GM12878 (cell line): Measurements from ENCODE around the gene GRPEL2. TPM values are rescaled to one million over a fixed set of nuclear protein-coding genes. Genes with fewer than 3 reads are reported as not detected.
"Not testable (repeated sequence)": the region's sequence is repeated elsewhere in the genome, so short reads cannot be mapped to it uniquely, and the experiment has no call there.

Experiments used
- ATAC-seq: fragments of 200-7000 bp; cut with Tn5 transposase; 3 replicates; pipeline ENCODE4 v1.9.1; 2020; ENCODE audit warnings: mild to moderate bottlenecking, moderate library complexity
- BruUV-seq: library from RNA; stranded (reverse); fragments of 400-500 nt; replicated peaks from 2 replicates; lab custom pipeline; 2021; lab: Mats Ljungman, UMichigan
- CTCF ChIA-PET: fragments of 300-600 bp; sonication (Branson Sonifier 250); formaldehyde crosslinking; extraction: SDS; loops from one replicate; lab custom pipeline; 2021; ENCODE audit warnings: inconsistent platforms; lab: Yijun Ruan, JAX
- POLR2A ChIA-PET: fragments of 350-600 bp; formaldehyde crosslinking; extraction: SDS; loops from one replicate; lab custom pipeline; 2021; ENCODE audit warnings: inconsistent platforms; lab: Charles Lee
- RAD21 ChIA-PET: fragments of 300-600 bp; sonication (Branson Sonifier 250); formaldehyde crosslinking; loops from one replicate; lab custom pipeline; 2023; ENCODE audit warnings: antibody characterized with exemption; ENCODE audit not compliant: unreplicated experiment; lab: Charles Lee
- SMC1A ChIA-PET: fragments of 300-600 bp; sonication (Branson Sonifier 250); formaldehyde crosslinking; loops from one replicate; lab custom pipeline; 2023; ENCODE audit not compliant: unreplicated experiment, uncharacterized antibody; lab: Charles Lee
- DNase-seq: peaks from one replicate; pipeline ENCODE4 v3.0.0-alpha.2; 2011; ENCODE audit warnings: low read depth, low spot score
- FAIRE-seq: peaks from 3 replicates; lab custom pipeline; 2011; peaks lifted over from hg19 to GRCh38; lab: Jason Lieb, UNC
- H2AFZ ChIP-seq: 2 replicates; pipeline ENCODE4 v1.6.0; 2011; ENCODE audit warnings: low read depth, low read length, control low read depth; ENCODE audit not compliant: control insufficient read depth
- H3K27ac ChIP-seq: 2 replicates; pipeline ENCODE4 v1.5.1; 2011; ENCODE audit warnings: control low read depth; ENCODE audit not compliant: control insufficient read depth, insufficient read depth
- H3K27me3 ChIP-seq, 2 experiments: replicated peaks in 1 of 2; 2 replicates each; pipeline versions ENCODE4 v1.6.0 to v1.6.1; 2011; ENCODE audit warnings: low read length in 1 of 2; ENCODE audit not compliant: control insufficient read depth in 2 of 2, insufficient read depth in 2 of 2
- H3K36me3 ChIP-seq, 2 experiments: 2 replicates each; pipeline ENCODE4 v1.5.1; 2011; ENCODE audit warnings: low read length in 1 of 2; ENCODE audit not compliant: control insufficient read depth in 2 of 2, insufficient read depth in 2 of 2
- H3K4me1 ChIP-seq: 2 replicates; pipeline ENCODE4 v1.6.1; 2011; ENCODE audit warnings: mild to moderate bottlenecking, low read length, moderate library complexity, mixed read lengths; ENCODE audit not compliant: control insufficient read depth, insufficient read depth
- H3K4me2 ChIP-seq: 2 replicates; pipeline ENCODE4 v1.6.0; 2011; ENCODE audit warnings: control low read depth; ENCODE audit not compliant: control insufficient read depth, insufficient read depth
- H3K4me3 ChIP-seq: fragments of 200-600 bp; sonication (generic); 2 replicates; pipeline ENCODE4 v1.5.1; 2016
- H3K79me2 ChIP-seq: 2 replicates; pipeline ENCODE4 v1.6.0; 2011; ENCODE audit warnings: low read length; ENCODE audit not compliant: control insufficient read depth, insufficient read depth
- H3K9ac ChIP-seq: 2 replicates; pipeline ENCODE4 v1.8.0; 2011; ENCODE audit warnings: low read length, control low read depth, mixed read lengths; ENCODE audit not compliant: control insufficient read depth, insufficient read depth
- H3K9me3 ChIP-seq: replicated peaks from 3 replicates; pipeline ENCODE4 v1.5.1; 2011; ENCODE audit warnings: mild to moderate bottlenecking, low read length; ENCODE audit not compliant: control insufficient read depth, insufficient read depth
- H4K20me1 ChIP-seq: 2 replicates; pipeline ENCODE4 v1.6.0; 2011; ENCODE audit not compliant: control insufficient read depth, insufficient read depth
- HCFC1 ChIP-seq: fragments of 150-350 bp; IDR thresholded peaks from 2 replicates; pipeline ENCODE4 v1.6.1; 2014; ENCODE audit warnings: low read length
- IKZF1 ChIP-seq: fragments of 450-650 bp; conservative IDR thresholded peaks from 2 replicates; pipeline ENCODE4 v1.6.1; 2017; ENCODE audit warnings: antibody characterized with exemption, mild to moderate bottlenecking
- IKZF2 ChIP-seq, 2 experiments: fragments of 450-650 bp; IDR thresholded peaks; 2 replicates each; pipeline ENCODE4 v1.6.1; 2017; ENCODE audit warnings: mild to moderate bottlenecking in 2 of 2, moderate library complexity in 2 of 2
- RELA ChIP-seq: fragments of 450-650 bp; IDR thresholded peaks from 2 replicates; pipeline ENCODE4 v1.8.0; 2014; ENCODE audit warnings: borderline replicate concordance; ENCODE audit not compliant: partially characterized antibody
- SREBF1 ChIP-seq: IDR thresholded peaks from 2 replicates; pipeline ENCODE4 v1.6.1; 2012; ENCODE audit warnings: mild to moderate bottlenecking, low read length
- USF1 ChIP-seq: IDR thresholded peaks from 2 replicates; pipeline ENCODE4 v1.6.1; 2011; ENCODE audit warnings: borderline replicate concordance, low read depth, mild to moderate bottlenecking, moderate library complexity, mixed read lengths, low read length; ENCODE audit not compliant: insufficient read depth; ENCODE audit errors: extremely low read length
- ZNF687 ChIP-seq: fragments of 450-650 bp; IDR thresholded peaks from 2 replicates; pipeline ENCODE4 v1.6.1; 2017; ENCODE audit warnings: mild to moderate bottlenecking, moderate library complexity
- WGBS: methylation state at CpG from one replicate; pipeline ENCODE4 v1.1.6; 2016; ENCODE audit warnings: low lambda C conversion rate; ENCODE audit not compliant: insufficient replicate concordance, insufficient coverage; ENCODE audit errors: missing lambda C conversion rate; 5-methylcytosine and 5-hydroxymethylcytosine counted together
- in situ Hi-C: fragments of 300-500 bp; cut with MboI; formaldehyde crosslinking; loops from 9 replicates; pipeline ENCODE4 v1.14.3; 2018; ENCODE audit warnings: mixed read lengths
- intact Hi-C: fragments of 100-400 bp; cut with micrococcal nuclease; formaldehyde crosslinking; loops from one replicate; pipeline ENCODE4 v1.14.2; 2022; ENCODE audit not compliant: unreplicated experiment
- polyA plus RNA-seq, 11 experiments: library from polyadenylated mRNA; depleted of rRNA in 4 of 11; unstranded in 6 of 11; stranded (reverse) in 5 of 11; fragments of >200 nt; fragmentation: Nextera tagmentation in 4 of 11; fragmentation: Illumina TruSeq in 1 of 11; extraction: Ambion mirVana in 4 of 11; extraction: Trizol in 1 of 11; gene quantifications; 1 replicate in 1 of 11; 2 replicates in 10 of 11; pipeline versions ENCODE4 v1.2.1 to v1.2.3, GENCODE V29; 2011 to 2016; ENCODE audit warnings: inconsistent platforms in 2 of 11, missing spikeins in 2 of 11, low read depth in 1 of 11
- total RNA-seq, 4 experiments: library from RNA; depleted of rRNA in 3 of 4; stranded (reverse); fragments of >200 nt in 3 of 4; fragmentation: Illumina TruSeq in 1 of 4; extraction: Trizol in 1 of 4; gene quantifications; 2 replicates each; pipeline versions ENCODE4 v1.2.1 to v1.2.3, GENCODE V29; 2013 to 2021

GRPEL2 gene
- total and polyA plus RNA-seq, 10 of the 15 experiments (the other 5 are each of a cell fraction or from before 2014, with no cell fraction given) = 4.4 to 20.2 (median 14.1) TPM

GRCh38 chr5:149398747-149399266 is 53.5 kb downstream of the GRPEL2 start:
- 47% methylated on average over 7 of the region's 7 CpGs for WGBS
- H3K4me2 ChIP-seq, in situ Hi-C loops, H3K27ac ChIP-seq, H3K9ac ChIP-seq, H4K20me1 ChIP-seq, H2AFZ ChIP-seq, H3K36me3 ChIP-seq, H3K27me3 ChIP-seq, DNase-seq, intact Hi-C loops, H3K4me1 ChIP-seq, SMC1A ChIA-PET, POLR2A ChIA-PET, FAIRE-seq, H3K4me3 ChIP-seq, H3K79me2 ChIP-seq, CTCF ChIA-PET, BruUV-seq, H3K9me3 ChIP-seq: not testable (repeated sequence)
- ATAC-seq = peak; percentile 67
- peak; percentile 55; the same call in 1 of the 2 replicates for TF ChIP-seq ZNF687
- RAD21 ChIA-PET = interaction anchor here (1.1 kb wide), 2 partner anchors 17 to 53 kb away, joined by 4 read pairs; no protein-coding TSS in a partner anchor

GRCh38 chr5:149399775-149400174 is 54.5 kb downstream of the GRPEL2 start:
- Histone ChIP-seq H4K20me1 (no peaks in the 10 kb centered on the region), H3K4me1 (no peaks in the 10 kb centered on the region), H3K4me2 (no peak overlapping the region), H3K4me3 (no peak overlapping the region), H2AFZ (no peak overlapping the region), H3K9me3 (no peaks in the 10 kb centered on the region), H3K27me3 (no peaks in the 10 kb centered on the region), H3K79me2 (no peaks in the 10 kb centered on the region), H3K9ac (no peak overlapping the region), H3K27ac (no peak overlapping the region), H3K36me3 (no peaks in the 10 kb centered on the region)
- SMC1A ChIA-PET = interaction anchor here (0.6 to 1.3 kb wide), 6 partner anchors 9 to 77 kb away, joined by 3 to 4 read pairs (median 3); no protein-coding TSS in a partner anchor
- RAD21 ChIA-PET = interaction anchor here (1.9 kb wide), 1 partner anchor 9 kb away, joined by 4 read pairs; no protein-coding TSS in a partner anchor
- DNase-seq (no peak), ATAC-seq (peak; percentile 68; the same call in 2 of the 3 replicates), FAIRE-seq (no peak)
- CTCF ChIA-PET = interaction anchor here (1.0 to 1.1 kb wide), 2 partner anchors 18 to 32 kb away, joined by 3 to 4 read pairs; no protein-coding TSS in a partner anchor
- no TSS peak for BruUV-seq
- in situ Hi-C loops (no loop called here), intact Hi-C loops (no loop called here)
- POLR2A ChIA-PET = interaction anchor here (2.4 kb wide), 1 partner anchor 20 kb away, joined by 11 read pairs; no protein-coding TSS in a partner anchor
- TF ChIP-seq IKZF2 (IDR thresholded peaks at IDR 0.05) (no peak), USF1 (no peak), SREBF1 (no peak), RELA (no peak), IKZF1 (no peak), HCFC1 (peak; percentile 34; the same call in 1 of the 2 replicates)
